GM20000 (cell line): Measurements from ENCODE around the gene GINS1.
"Not testable (repeated sequence)": the region's sequence is repeated elsewhere in the genome, so short reads cannot be mapped to it uniquely, and the experiment has no call there.

Experiments used
- DNase-seq: peaks from one replicate; pipeline ENCODE4 v3.0.0; 2012; ENCODE audit warnings: low spot score
- TF ChIP-seq, protein P1 (sequence below): IDR thresholded peaks from 2 replicates; pipeline ENCODE4 v1.5.1; 2012; ENCODE audit warnings: mild to moderate bottlenecking, control low read depth; ENCODE audit errors: extremely low read depth, missing control alignments

The GINS1 gene

GRCh38 chr20:25470045-25470444 lies 62.6 kb downstream of the GINS1 start:
- TF ChIP-seq, protein P1, sequence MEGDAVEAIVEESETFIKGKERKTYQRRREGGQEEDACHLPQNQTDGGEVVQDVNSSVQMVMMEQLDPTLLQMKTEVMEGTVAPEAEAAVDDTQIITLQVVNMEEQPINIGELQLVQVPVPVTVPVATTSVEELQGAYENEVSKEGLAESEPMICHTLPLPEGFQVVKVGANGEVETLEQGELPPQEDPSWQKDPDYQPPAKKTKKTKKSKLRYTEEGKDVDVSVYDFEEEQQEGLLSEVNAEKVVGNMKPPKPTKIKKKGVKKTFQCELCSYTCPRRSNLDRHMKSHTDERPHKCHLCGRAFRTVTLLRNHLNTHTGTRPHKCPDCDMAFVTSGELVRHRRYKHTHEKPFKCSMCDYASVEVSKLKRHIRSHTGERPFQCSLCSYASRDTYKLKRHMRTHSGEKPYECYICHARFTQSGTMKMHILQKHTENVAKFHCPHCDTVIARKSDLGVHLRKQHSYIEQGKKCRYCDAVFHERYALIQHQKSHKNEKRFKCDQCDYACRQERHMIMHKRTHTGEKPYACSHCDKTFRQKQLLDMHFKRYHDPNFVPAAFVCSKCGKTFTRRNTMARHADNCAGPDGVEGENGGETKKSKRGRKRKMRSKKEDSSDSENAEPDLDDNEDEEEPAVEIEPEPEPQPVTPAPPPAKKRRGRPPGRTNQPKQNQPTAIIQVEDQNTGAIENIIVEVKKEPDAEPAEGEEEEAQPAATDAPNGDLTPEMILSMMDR = peak; percentile 65
- peak; percentile 76 for DNase-seq

DNA sequence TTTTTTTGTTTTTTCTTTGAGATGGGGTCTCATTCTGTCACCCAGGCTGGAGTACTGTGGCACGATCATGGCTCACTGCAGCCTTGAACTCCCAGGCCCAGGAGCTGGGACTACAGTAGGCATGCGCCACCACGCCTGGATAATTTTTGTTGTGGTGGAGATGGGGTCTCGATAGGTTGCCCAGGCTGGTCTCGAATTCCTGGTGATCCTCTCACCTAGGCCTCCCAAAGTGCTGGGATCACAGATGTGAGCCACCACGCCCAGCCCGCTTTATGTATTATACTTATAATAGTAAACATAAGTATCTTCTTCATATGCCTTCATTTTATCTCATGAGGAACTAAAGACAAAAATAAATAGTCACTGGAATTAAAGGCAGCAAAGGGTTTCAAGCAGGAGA lies 63.5 kb downstream of the GINS1 start:
- TF ChIP-seq, protein P1 = no peak
- DNase-seq = no peak

GRCh38 chr20:25473297-25473696 lies 65.8 kb downstream of the GINS1 start:
- not testable (repeated sequence) for DNase-seq

- TF ChIP-seq, protein P1 = no peak
- no peak for DNase-seq
These were observed 68.9 kb downstream of the GINS1 start for GRCh38 chr20:25476106-25477013.

- TF ChIP-seq, protein P1 = no peak
- no peak for DNase-seq
These were observed 69.8 kb downstream of the GINS1 start for GRCh38 chr20:25477014-25477882.

DNA sequence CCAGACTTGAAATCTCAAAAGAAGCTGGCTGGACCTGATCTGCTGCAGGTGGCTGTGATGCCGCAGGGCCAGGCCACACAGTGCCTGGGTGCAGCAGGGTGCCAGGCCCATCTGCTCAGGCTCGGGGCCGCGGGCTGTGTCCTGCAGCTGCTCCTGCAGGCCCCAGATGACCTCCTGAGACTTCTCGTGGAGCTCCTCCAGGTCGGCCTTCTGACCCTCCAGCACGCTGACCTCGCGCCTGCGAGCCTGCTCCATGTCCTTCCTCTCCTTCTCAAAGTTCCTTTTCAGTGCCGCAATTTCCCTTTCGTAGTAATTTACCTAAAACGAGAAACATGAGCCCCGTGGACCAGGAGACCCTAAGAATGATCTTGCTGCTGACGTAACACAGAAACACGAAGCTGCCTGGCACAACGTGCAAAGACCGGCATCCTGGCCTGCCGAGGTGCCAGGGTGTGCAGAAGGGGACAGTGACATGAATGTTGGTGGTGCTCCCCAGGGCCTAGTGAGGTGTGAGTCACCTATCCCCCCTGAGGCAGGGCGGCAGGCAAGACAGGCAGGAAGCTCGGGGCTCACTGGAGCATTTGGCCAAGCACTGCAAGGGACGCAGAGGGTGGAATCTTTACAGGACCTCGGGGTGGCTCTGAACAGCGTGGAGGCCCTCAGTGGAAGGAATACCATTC lies 71.6 kb downstream of the GINS1 start:
- TF ChIP-seq, protein P1 = no peak
- DNase-seq = no peak

DNA sequence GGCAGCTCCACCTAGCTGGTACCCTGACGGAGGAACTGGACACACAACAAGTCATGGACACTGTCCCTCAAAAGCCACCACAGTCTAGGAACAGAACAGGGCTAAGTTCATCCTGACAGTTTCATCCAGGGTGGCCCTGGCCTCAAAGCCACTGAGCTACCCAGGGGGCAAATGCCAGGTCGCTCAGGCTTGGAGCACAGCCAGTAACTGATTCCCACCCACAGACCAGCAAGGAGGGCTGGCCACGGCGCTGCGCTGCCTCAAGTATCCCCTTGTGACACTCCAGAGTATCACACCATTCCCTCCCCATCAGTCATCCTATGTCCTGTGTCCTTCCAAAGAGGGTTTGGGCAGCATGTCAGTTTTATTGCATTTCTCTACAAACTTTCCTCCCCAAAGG lies 72.2 kb downstream of the GINS1 start:
- DNase-seq = no peak
- TF ChIP-seq, protein P1 = no peak
